Fibroblast of villous mesenchyme (primary cell): ENCODE data around the gene MID1. TPM values are rescaled to one million over a fixed set of nuclear protein-coding genes. Genes with fewer than 3 reads are reported as not detected.

ENCODE experiments used
- DNase-seq: peaks from one replicate; pipeline ENCODE4 v3.0.0-alpha.2; 2010; ENCODE audit warnings: low read depth
- H3K4me3 ChIP-seq: 2 replicates; pipeline ENCODE4 v1.5.1; 2011; ENCODE audit warnings: low read depth, mild to moderate bottlenecking, low read length
- CTCF ChIP-seq: IDR thresholded peaks from 2 replicates; pipeline ENCODE4 v1.5.1; 2012; ENCODE audit warnings: low read depth, mild to moderate bottlenecking, low read length; ENCODE audit not compliant: insufficient read depth
- total RNA-seq: library from RNA; depleted of rRNA; stranded (reverse); fragments of >200 nt; gene quantifications from 2 replicates; pipeline ENCODE4 v1.2.3, GENCODE V29; 2012

MID1 gene
- total RNA-seq, 1 donor, result 16.4 TPM

- TF ChIP-seq CTCF, result no peak
- peak; percentile 65 for DNase-seq
- no peak overlapping the region for H3K4me3 ChIP-seq
These were observed 91.0 kb downstream of the MID1 start for GRCh38 chrX:10529344-10529743.

- no peak overlapping the region for H3K4me3 ChIP-seq
- TF ChIP-seq CTCF, result no peak
- DNase-seq, result peak; percentile 37
These were observed 93.9 kb downstream of the MID1 start for GRCh38 chrX:10526451-10526850.

GRCh38 chrX:10525381-10526120, 94.8 kb downstream of the MID1 start:
- H3K4me3 ChIP-seq, result no peak overlapping the region
- DNase-seq, result peak; percentile 49
- no peak for TF ChIP-seq CTCF

- TF ChIP-seq CTCF, result no peak
- DNase-seq, result peak; percentile 17
- no peak overlapping the region for H3K4me3 ChIP-seq
These were observed 95.8 kb downstream of the MID1 start for GRCh38 chrX:10524578-10524977.

- no peak for TF ChIP-seq CTCF
- H3K4me3 ChIP-seq, result no peak overlapping the region
- DNase-seq, result peak; percentile 65
These were observed 100.6 kb downstream of the MID1 start for GRCh38 chrX:10519761-10520160.

- no peak for TF ChIP-seq CTCF
- DNase-seq, result peak; percentile 28
- H3K4me3 ChIP-seq, result no peak overlapping the region
These were observed 101.1 kb downstream of the MID1 start for GRCh38 chrX:10519278-10519677.

GRCh38 chrX:10518073-10518472, 102.3 kb downstream of the MID1 start:
- TF ChIP-seq CTCF, result no peak
- no peak for DNase-seq
- no peak overlapping the region for H3K4me3 ChIP-seq
